K562 (cell line): ENCODE data around the gene MBD4. TPM values are rescaled to one million over a fixed set of nuclear protein-coding genes. Genes with fewer than 3 reads are reported as not detected.
A peak's percentile ranks its signal among the peaks of the same experiment; 100 is the strongest.

ENCODE experiments used
- BCOR ChIP-seq: fragments of 450-650 bp; IDR thresholded peaks from 2 replicates; pipeline ENCODE4 v1.6.1; 2016
- CBFB ChIP-seq: sonication (generic); formaldehyde crosslinking; IDR thresholded peaks from 2 replicates; pipeline ENCODE4 v1.4.0; 2020; ENCODE audit warnings: mild to moderate bottlenecking, missing genetic modification reagents
- CCNT2 ChIP-seq: IDR thresholded peaks from 2 replicates; pipeline ENCODE4 v1.6.1; 2011; ENCODE audit warnings: borderline replicate concordance, low read depth, mild to moderate bottlenecking, moderate library complexity, mixed read lengths, low read length; ENCODE audit not compliant: insufficient read length; ENCODE audit errors: extremely low read depth
- CEBPB ChIP-seq: fragments of 450-650 bp; IDR thresholded peaks from 2 replicates; pipeline ENCODE4 v1.6.1; 2016; ENCODE audit warnings: missing genetic modification characterization, missing compliant biosample characterization
- DMBX1 ChIP-seq: fragments of 250-450 bp; sonication (Bioruptor Pico); IDR thresholded peaks from 2 replicates; pipeline ENCODE4 v1.8.0; 2022; ENCODE audit warnings: inconsistent platforms, mild to moderate bottlenecking, moderate library complexity, borderline replicate concordance
- EHMT2 ChIP-seq: fragments of 450-650 bp; IDR thresholded peaks from 2 replicates; pipeline ENCODE4 v1.6.1; 2018; ENCODE audit warnings: antibody characterized with exemption
- ETS2 ChIP-seq: IDR thresholded peaks from 2 replicates; pipeline ENCODE4 v1.6.1; 2016; ENCODE audit warnings: borderline replicate concordance, missing genetic modification characterization, mild to moderate bottlenecking, moderate library complexity, missing compliant biosample characterization; ENCODE audit not compliant: poor library complexity, severe bottlenecking
- EZH2 ChIP-seq: IDR thresholded peaks from 2 replicates; pipeline ENCODE4 v1.6.1; 2012; ENCODE audit warnings: low read depth, mild to moderate bottlenecking, inconsistent platforms, low read length, borderline replicate concordance
- FOSL1 ChIP-seq: fragments of 200-800 bp; sonication (Bioruptor generic); conservative IDR thresholded peaks from 2 replicates; pipeline ENCODE4 v1.6.1; 2016; ENCODE audit warnings: missing genetic modification characterization, missing compliant biosample characterization
- GABPA ChIP-seq: fragments of 200-800 bp; sonication (Bioruptor generic); conservative IDR thresholded peaks from 2 replicates; pipeline ENCODE4 v1.6.1; 2016; ENCODE audit warnings: low read depth, missing genetic modification characterization, missing compliant biosample characterization
- KDM5B ChIP-seq: fragments of 200-600 bp; sonication (generic); IDR thresholded peaks from 2 replicates; pipeline ENCODE4 v1.6.1; 2012; ENCODE audit warnings: low read depth, mild to moderate bottlenecking, moderate library complexity, low read length, control low read depth, inconsistent platforms; ENCODE audit not compliant: insufficient replicate concordance
- LARP7 ChIP-seq: fragments of 450-650 bp; IDR thresholded peaks from 2 replicates; pipeline ENCODE4 v1.6.1; 2016
- MCM5 ChIP-seq: fragments of 450-650 bp; IDR thresholded peaks from 2 replicates; pipeline ENCODE4 v1.6.1; 2016; ENCODE audit warnings: low read depth
- NCOA6 ChIP-seq: fragments of 450-650 bp; IDR thresholded peaks from 2 replicates; pipeline ENCODE4 v1.6.1; 2017; ENCODE audit warnings: mild to moderate bottlenecking
- NR1H2 ChIP-seq: sonication (generic); formaldehyde crosslinking; IDR thresholded peaks from 2 replicates; pipeline ENCODE4 v1.4.0; 2020; ENCODE audit warnings: mild to moderate bottlenecking, missing genetic modification reagents
- PURB ChIP-seq: sonication (generic); formaldehyde crosslinking; IDR thresholded peaks from 2 replicates; pipeline ENCODE4 v1.9.0; 2021; ENCODE audit warnings: low read depth, mild to moderate bottlenecking, missing genetic modification reagents
- SNIP1 ChIP-seq: fragments of 450-650 bp; IDR thresholded peaks from 2 replicates; pipeline ENCODE4 v1.7.1; 2017; ENCODE audit warnings: low read depth, mild to moderate bottlenecking
- SRSF3 ChIP-seq: fragments of 200-400 bp; formaldehyde crosslinking; IDR thresholded peaks from 2 replicates; pipeline ENCODE4 v1.6.1; 2016; ENCODE audit warnings: mild to moderate bottlenecking, low read length, moderate library complexity; ENCODE audit not compliant: insufficient read depth
- ZBED1 ChIP-seq: IDR thresholded peaks from 2 replicates; pipeline ENCODE4 v1.6.1; 2014
- ZC3H4 ChIP-seq: sonication (generic); formaldehyde crosslinking; IDR thresholded peaks from 2 replicates; pipeline ENCODE4 v1.9.0; 2021; ENCODE audit warnings: missing genetic modification reagents, borderline replicate concordance
- ZFP30 ChIP-seq: fragments of 250-450 bp; sonication (Bioruptor Pico); IDR thresholded peaks from 2 replicates; pipeline ENCODE4 v1.8.0; 2022; ENCODE audit warnings: moderate library complexity, mild to moderate bottlenecking, inconsistent platforms, borderline replicate concordance
- ZNF124 ChIP-seq: sonication (generic); formaldehyde crosslinking; IDR thresholded peaks from 2 replicates; pipeline ENCODE4 v1.8.1; 2022; ENCODE audit warnings: missing genetic modification reagents
- ZNF174 ChIP-seq: fragments of 250-450 bp; sonication (Bioruptor Pico); IDR thresholded peaks from 2 replicates; pipeline ENCODE4 v1.4.0; 2020; ENCODE audit warnings: mild to moderate bottlenecking
- ZNF224 ChIP-seq: sonication (generic); formaldehyde crosslinking; IDR thresholded peaks from 2 replicates; pipeline ENCODE4 v1.8.0; 2022; ENCODE audit warnings: mild to moderate bottlenecking, missing genetic modification reagents
- ZNF778 ChIP-seq: fragments of 450-650 bp; formaldehyde crosslinking; IDR thresholded peaks from 2 replicates; pipeline ENCODE4 v1.4.0; 2020; ENCODE audit warnings: mild to moderate bottlenecking, moderate library complexity
- polyA plus RNA-seq, 8 experiments: library from polyadenylated mRNA; depleted of rRNA in 4 of 8; stranded (reverse) in 5 of 8; unstranded in 3 of 8; fragments of >200 nt; fragmentation: Nextera tagmentation in 2 of 8; fragmentation: Illumina TruSeq in 1 of 8; extraction: Ambion mirVana in 2 of 8; extraction: Trizol in 1 of 8; gene quantifications; 2 replicates each; pipeline versions ENCODE4 v1.2.1 to v1.2.3, GENCODE V29; 2011 to 2014; ENCODE audit warnings: inconsistent platforms in 1 of 8, missing spikeins in 1 of 8
- total RNA-seq, 7 experiments: library from RNA; depleted of rRNA in 6 of 7; stranded (reverse); fragments of >200 nt in 6 of 7; fragmentation: Illumina TruSeq in 2 of 7; extraction: Trizol in 2 of 7; gene quantifications; 2 replicates each; pipeline versions ENCODE4 v1.2.1 to v1.2.3, GENCODE V29; 2011 to 2021; ENCODE audit warnings: low replicate concordance in 1 of 7
- TF ChIP-seq, protein P1 (sequence below): fragments of 450-650 bp; formaldehyde crosslinking; conservative IDR thresholded peaks from 2 replicates; pipeline ENCODE4 v1.4.0; 2022; ENCODE audit warnings: mild to moderate bottlenecking, missing genetic modification characterization
- TF ChIP-seq, protein P2 (sequence below): fragments of 250-450 bp; sonication (Bioruptor Pico); IDR thresholded peaks from 2 replicates; pipeline ENCODE4 v1.8.0; 2022; ENCODE audit warnings: inconsistent platforms

MBD4 gene
- total and polyA plus RNA-seq, 9 of the 15 experiments (the other 6 are each of a cell fraction or from before 2014, with no cell fraction given): 13.3 to 63.9 (median 39.0) TPM

DNA sequence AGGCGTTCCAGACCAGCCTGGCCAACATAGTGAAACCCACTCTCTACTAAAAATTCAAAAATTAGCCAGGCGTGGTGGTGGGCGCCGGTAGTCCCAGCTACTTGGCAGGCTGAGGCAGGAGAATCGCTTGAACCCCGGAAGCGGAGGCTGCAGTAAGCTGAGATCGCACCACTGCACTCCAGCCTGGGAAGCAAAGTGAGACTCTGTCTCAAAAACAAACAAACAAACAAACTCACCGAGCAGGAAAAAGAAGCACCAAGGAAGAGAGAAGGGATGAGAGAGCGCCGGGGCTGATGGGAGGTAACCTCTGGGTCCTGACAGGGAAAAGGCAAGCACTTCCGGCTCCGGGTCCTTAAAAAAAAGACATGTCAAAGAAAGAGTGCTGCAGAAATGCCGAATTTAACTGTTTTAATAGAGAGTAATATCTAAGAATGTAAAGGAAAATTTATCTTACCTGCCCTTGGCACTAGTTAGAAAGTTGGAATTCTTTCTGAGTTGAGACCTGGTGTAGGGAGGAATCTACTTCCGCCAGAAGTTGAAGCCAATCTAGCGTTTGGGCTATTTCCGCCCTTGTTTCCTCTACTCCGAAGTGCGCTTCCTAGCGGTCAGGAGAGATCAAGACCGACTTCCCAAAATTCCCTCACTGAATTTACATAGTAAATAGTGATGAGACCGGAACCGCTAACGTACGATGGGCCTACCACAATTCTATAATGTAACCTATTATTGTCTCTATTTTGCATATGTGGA is 40.4 kb downstream of the MBD4 start (continued):
- TF ChIP-seq LARP7 (no peak), SRSF3 (no peak), SNIP1 (0 out of 2 replicates have a peak, but pooled peaks have one; percentile 7), FOSL1 (no peak), ZNF778 (CRISPR knock-in tag) (no peak), MCM5 (no peak), NR1H2 (CRISPR knock-in tag) (no peak), DMBX1 (CRISPR knock-in tag) (no peak), PURB (CRISPR knock-in tag) (no peak), ZNF174 (CRISPR knock-in tag) (no peak), ZNF224 (CRISPR knock-in tag) (no peak), ZFP30 (CRISPR knock-in tag) (no peak), ZNF124 (CRISPR knock-in tag) (no peak), BCOR (no peak), CCNT2 (no peak), EZH2 (no peak), GABPA (peak; percentile 97), EHMT2 (no peak), CBFB (CRISPR knock-in tag) (no peak), CEBPB (tag) (no peak), ZBED1 (no peak), NCOA6 (no peak), KDM5B (no peak), ZC3H4 (CRISPR knock-in tag) (no peak), ETS2 (tag) (no peak)
- TF ChIP-seq, protein P1, sequence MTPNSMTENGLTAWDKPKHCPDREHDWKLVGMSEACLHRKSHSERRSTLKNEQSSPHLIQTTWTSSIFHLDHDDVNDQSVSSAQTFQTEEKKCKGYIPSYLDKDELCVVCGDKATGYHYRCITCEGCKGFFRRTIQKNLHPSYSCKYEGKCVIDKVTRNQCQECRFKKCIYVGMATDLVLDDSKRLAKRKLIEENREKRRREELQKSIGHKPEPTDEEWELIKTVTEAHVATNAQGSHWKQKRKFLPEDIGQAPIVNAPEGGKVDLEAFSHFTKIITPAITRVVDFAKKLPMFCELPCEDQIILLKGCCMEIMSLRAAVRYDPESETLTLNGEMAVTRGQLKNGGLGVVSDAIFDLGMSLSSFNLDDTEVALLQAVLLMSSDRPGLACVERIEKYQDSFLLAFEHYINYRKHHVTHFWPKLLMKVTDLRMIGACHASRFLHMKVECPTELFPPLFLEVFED (CRISPR knock-in tag): no peak
- TF ChIP-seq, protein P2, sequence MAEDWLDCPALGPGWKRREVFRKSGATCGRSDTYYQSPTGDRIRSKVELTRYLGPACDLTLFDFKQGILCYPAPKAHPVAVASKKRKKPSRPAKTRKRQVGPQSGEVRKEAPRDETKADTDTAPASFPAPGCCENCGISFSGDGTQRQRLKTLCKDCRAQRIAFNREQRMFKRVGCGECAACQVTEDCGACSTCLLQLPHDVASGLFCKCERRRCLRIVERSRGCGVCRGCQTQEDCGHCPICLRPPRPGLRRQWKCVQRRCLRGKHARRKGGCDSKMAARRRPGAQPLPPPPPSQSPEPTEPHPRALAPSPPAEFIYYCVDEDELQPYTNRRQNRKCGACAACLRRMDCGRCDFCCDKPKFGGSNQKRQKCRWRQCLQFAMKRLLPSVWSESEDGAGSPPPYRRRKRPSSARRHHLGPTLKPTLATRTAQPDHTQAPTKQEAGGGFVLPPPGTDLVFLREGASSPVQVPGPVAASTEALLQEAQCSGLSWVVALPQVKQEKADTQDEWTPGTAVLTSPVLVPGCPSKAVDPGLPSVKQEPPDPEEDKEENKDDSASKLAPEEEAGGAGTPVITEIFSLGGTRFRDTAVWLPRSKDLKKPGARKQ: no peak
